Suppressor macrophage treated with lipopolysaccharide for 4 hours (primary cell): ENCODE measurements around the gene C10orf90.

Source experiments
- DNase-seq: peaks from one replicate; pipeline ENCODE4 v3.0.0-alpha.2; 2020

Gene C10orf90

DNA sequence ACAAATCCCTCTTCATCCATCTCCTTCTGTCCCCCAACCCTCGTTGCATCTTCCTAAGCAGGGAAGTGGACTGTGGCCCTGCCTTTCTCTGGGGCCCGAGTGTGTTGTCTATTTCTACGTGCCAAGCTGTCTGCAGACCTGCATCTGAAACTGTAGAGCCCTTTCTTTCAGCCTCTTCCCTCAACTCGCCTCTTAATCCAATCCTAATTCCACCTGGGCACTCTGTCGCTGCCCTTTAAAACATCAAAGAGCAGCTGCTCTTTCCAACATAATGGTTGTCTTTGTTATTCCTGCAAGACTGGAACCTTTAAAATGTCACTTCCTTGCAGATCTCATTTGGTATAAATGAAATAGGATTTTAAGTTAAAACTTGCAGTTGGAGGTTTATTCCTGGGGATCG is 260.7 kb downstream of the C10orf90 start:
- no peak for DNase-seq

DNA sequence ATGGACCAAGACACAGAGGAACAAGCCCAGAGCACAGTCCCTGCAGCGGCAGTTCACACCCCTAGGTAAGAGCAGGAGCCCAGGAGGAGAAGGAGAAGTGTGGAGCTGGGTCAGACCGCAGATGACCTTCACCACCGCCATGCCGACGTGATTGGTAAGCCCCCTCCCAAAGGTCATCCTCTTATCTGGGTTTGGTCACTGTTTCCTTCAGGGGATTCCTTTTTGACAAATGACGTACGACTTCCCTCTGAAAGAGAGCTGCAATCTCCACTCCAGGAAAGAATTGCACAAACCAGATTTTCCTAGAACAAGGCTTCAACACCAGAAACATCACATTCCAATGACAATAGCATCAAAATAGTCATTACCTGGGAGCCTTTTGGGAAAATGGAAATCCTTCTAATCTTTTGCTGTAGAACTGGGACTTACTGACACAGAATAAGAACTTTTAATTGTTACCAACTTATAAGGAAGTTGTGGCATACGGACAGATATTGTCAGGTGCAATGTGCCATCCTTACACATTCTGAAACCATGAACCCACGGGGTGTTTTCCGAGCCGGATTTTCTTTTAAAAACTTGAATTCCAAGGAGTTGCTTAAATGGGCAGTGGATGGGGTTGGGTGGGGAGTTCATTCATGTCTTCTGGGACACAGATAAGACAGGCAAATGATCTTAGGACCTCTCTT is 261.4 kb downstream of the C10orf90 start:
- no peak for DNase-seq

DNA sequence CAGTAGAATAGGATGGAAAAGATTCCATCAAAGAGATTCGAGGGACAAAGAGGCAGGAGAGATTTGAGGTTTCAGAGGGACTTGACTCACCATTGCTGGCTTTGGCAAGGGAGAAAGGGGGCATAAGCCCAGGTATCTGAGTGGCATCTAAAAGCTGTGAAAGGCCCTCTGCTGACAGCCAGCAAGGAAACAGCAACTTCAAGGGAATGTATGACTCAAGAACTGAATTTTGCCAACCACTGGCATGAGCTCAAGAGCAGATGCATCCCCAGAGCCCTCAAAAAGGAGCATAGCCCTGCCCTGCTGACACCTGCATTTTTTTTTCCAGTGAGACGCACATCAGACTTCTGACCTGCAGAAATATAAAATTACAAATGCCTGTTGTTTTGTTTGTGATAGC is 262.7 kb downstream of the C10orf90 start:
- DNase-seq: no peak

DNA sequence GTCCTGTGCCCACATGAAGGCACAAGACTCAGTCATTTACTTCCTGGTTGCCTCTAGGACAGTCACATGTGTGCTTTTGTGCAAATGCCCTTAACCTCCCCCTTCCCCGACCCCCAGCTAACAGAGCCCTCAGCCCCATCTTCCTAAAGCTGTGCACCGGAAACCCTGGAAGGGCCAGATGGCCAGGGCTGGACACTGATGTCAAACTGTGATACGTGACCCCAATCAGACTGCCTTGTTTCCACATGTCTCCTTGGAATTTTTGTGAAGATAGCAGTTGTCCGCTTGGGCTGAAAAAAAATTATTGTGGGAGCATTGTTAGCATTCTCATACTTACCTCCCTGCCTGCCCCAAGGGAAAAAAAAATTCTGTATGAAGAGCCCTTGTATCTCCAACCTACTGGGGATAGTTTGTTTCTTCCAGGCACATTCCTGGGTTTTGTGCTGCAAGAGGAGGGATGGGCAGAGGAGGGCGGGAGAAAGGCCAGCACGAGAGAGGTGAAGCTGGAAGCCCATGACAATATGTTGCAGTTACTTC is 265.2 kb downstream of the C10orf90 start:
- DNase-seq: no peak

DNA sequence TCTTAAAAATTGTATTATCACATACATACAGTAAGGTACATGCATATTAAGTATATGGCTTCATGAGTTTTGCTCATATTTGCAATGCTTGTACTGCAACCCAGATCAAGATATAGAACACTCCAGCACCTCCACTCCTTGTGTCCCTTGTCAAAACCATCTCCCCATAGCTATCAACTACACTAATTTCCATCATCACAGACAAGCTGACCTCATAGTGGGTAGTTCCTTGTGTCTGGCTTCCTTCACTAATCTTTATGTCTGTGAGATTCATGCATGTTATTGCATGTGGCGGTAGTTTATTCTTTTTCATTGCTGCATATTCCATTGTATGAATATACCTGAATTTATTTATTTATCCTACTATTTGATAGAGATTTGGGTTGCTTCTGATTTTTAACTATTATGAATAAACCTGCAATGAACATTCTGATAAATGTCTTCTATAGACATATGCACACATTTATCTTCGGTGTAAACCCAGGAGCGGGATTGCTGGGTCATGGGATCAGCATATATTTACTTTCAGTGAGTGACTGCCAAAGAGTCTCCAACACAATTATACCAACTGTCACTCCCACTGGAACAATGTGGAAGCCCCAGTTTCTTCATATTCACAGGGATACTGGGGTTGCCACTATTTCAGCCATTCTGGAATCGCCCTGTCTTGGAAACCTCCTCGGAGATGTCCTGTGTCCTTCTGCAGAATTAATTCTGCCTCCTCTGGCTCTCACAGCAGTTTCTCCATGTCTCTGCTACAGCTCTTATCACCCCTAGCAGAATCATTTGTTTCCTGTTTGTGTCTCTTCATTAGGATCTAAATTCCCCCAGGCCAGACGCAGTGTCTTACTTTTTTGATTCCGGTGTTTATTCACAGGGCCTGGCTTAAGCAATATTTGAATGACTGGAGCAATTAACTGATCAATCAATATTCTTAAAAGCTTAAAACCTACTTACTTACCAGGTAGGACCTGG is 267.5 kb downstream of the C10orf90 start:
- no peak for DNase-seq

GRCh38 chr10:126400641-126401040 is 269.9 kb downstream of the C10orf90 start:
- no peak for DNase-seq

DNA sequence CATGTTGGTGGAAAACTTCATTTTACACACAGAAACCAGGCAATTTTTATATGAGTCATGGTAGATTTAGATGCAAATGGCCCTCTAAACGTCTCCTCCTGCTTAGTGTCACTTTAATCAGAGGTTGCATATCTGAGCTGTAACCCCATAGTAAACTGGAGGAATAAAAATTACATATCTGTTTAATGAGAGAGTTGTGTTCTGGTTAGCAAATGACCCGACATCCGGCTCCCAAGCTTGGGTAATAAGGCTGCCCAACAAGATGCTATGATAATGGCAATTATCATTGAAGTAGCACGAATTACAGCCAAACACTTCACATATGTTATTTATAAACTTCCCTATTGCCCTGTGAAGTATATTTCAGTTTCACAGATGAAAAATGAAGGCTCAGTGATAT is 271.6 kb downstream of the C10orf90 start:
- DNase-seq: no peak

GRCh38 chr10:126398383-126398743 is 272.1 kb downstream of the C10orf90 start:
- DNase-seq: no peak

DNA sequence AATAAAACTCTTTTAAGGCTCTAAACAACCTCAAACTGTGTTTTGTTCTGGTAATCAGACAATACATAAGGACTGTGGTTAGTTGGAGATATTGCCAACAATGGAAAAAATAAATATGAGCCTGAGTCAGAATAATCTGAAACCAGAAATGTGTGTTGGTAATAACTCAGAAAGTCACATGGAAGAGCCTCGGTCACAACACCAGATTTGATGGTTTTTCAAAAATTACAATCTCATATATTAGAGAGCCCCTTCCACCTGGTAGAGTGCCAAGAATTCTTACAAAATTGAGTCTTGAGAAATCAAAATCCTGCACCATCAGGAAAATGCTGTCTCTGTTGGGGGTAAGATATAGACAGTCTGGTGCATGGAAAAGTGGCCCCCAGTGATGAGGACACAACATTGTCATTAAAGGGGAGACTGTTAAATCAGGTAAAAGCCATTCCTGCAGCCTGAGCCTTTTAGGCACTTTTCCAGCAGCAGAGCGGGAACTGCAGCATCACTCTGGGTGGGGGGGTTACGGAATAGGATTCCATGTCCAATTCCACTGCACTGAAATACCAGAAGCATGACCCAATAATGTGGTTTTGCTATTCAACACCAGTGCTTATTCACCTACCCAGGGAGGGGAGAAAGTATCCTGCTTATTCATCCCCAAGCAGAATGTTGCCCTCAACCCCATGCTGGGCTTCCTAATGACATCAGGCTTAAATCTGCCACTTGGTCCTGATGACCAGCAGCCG is 272.7 kb downstream of the C10orf90 start:
- DNase-seq: no peak

- no peak for DNase-seq
Observed at GRCh38 chr10:126397156-126397555, 273.3 kb downstream of the C10orf90 start.

- no peak for DNase-seq
Observed at GRCh38 chr10:126394948-126395347, 275.5 kb downstream of the C10orf90 start.

- DNase-seq: no peak
Observed at GRCh38 chr10:126393076-126393475, 277.4 kb downstream of the C10orf90 start.

GRCh38 chr10:126392469-126392868 is 278.0 kb downstream of the C10orf90 start:
- DNase-seq: no peak

- DNase-seq: no peak
Observed at GRCh38 chr10:126392068-126392467, 278.4 kb downstream of the C10orf90 start.

DNA sequence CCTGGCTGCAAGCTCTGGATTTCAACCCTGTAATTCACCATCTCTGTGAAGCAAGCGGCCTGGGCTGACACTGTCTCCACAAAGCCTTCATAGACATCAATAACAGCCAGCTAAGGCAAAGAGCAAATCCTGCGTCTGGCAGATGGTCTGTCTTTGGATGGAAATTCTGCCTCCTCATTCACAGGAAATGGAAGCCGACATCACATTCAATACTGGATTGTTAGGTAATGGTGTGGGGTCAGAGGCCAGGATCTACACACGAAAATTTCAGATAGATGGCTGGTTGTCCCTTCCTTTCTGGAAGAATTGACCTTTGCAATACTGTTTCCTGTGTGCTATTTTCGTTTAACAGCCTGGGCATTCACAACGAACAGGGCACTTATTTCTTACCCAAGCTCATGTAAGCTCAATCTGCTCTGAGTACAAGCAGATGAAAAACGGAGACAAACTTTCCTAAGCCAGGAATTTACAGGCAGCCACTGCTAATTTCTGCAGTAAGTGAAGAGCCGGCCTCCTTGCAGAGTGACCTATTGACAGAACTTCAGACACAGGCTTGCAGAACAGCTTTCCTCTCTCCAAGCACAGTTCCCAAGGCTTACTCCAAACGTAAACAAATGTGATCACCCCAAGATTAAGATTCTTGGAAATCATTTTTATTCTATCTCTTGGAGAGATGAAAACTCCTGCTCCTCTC is 279.2 kb downstream of the C10orf90 start:
- no peak for DNase-seq

DNA sequence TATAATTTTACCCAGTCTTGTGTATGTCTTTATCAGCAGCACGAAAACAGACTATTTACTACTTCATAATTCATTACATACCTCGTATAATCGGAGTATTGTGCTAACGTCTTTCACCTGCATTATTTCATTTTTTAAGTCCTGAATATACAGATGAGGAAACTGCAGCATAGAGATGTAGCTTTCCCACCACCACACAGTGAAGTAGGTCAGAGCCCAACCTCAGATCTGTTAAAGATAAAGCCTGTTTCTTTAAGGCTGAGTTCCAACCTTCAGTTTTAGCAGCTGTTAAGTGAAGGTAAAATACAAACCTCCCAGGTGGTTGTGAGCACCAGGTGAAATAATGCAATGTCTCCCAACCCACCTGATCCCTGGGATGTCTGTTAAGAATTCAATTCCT is 280.2 kb downstream of the C10orf90 start:
- DNase-seq: no peak

DNA sequence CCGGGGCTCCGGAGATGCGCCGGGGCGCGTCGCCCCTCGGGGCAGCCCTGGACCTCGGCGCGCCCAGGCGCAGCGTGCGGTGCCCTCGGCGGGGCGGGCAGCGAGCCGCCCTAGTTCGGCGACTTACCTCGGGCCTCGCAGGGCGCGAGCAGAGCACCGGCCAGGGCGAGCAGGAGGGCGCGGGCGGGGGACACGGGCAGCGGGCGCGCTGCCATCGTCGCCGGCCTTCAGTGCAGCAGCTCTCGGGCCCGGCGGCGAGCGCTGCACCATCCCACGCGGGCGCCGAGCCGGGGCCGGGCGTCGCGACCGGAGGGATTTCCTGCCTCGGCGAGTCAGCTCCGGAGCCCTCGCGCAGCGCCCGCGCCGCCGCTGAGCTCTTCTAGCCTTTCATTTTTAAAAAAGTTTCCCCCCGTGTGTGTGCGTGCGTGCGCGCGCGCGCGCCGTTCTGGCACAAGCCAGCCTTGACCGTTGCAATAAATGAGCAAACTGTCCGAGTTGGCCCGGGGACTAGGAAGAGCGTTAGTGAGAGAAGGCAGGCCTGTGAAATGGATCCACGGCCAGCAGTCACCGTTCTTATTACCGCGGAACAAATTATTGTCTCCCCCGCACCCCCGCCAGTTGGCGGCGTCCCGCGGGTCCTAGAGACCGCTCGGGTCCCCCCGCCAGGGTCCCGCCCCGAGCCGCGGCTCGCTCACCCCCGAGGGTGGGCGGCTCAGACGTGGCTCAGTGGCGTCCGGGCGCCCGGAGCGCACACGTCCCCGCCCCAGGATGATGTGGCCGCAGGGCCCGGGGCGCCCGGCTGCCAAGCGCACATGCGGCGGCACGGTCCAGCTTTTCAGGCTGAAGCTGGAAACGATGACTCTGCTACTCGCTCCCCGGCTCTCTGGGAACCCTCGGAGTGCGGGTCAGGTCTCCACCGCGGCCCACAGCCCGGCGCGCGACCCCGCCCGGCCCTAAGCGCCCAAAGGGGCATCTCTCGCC is 282.3 kb downstream of the C10orf90 start, which contains the start of gene ADAM12:
Gene ADAM12, minus strand, starts transcription at position 547 of the 981 bp plus-strand sequence. Its CDS starts 332 bp downstream, at position 215.
- peak; percentile 17 for DNase-seq

GRCh38 chr10:126387041-126387921 is 283.2 kb downstream of the C10orf90 start:
- peak; percentile 51 for DNase-seq

DNA sequence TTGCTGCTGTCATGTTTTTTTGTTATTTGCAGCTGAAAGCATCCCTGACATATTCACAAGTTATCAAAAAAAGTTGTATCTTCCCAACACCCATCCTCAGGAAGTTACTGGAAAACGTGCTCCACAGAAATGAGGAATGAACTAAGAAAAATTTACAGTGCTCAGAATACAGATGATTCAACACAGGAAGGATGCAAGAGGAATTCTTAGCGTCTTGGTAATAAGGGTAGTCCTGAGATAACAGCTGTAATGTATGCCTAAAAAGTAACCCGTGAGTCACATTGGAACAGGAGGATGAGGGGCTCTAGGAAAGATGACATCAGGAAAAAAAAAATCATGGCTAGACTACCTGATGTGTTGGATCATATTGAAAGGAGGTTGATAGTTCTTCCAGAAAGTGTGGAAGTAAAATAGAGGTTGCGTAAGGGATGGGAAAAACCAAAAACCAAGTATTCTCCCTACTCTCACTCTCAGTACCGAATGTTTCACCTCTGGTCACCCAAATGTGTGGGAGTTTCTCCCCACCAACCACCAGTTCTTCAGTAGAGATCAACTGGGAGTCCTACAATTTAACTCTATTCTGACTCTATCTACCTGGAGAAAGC is 286.1 kb downstream of the C10orf90 start:
- no peak for DNase-seq
